ENCODE results near the gene MINDY3. TPM values are rescaled to one million over a fixed set of nuclear protein-coding genes. Genes with fewer than 3 reads are reported as not detected.

Gene MINDY3
- total RNA-seq, 1 donor from 2014 or later: 22.2 TPM

GRCh38 chr10:15814565-15814964 is 45.7 kb downstream of the MINDY3 start:
- TF ChIP-seq CTCF (IDR thresholded peaks at IDR 0.05; ENCODE audit: insufficient read depth, low read length, poor library complexity, severe bottlenecking): no peak
- no peaks in the 10 kb centered on the region for H3K27me3 ChIP-seq (ENCODE audit: control insufficient read depth, insufficient read depth, low read length)
- no peak for DNase-seq (ENCODE audit: low read depth)
- no peak overlapping the region for H3K4me3 ChIP-seq (ENCODE audit: low read depth, low read length)
- no peaks in the 10 kb centered on the region for H3K36me3 ChIP-seq (ENCODE audit: control insufficient read depth, insufficient read depth, low read length)

GRCh38 chr10:15813415-15813814 is 46.9 kb downstream of the MINDY3 start:
- Histone ChIP-seq H3K36me3 (ENCODE audit: control insufficient read depth, insufficient read depth, low read length) (no peaks in the 10 kb centered on the region), H3K27me3 (ENCODE audit: control insufficient read depth, insufficient read depth, low read length) (no peaks in the 10 kb centered on the region), H3K4me3 (ENCODE audit: low read depth, low read length) (no peak overlapping the region)
- TF ChIP-seq CTCF (IDR thresholded peaks at IDR 0.05; ENCODE audit: insufficient read depth, low read length, poor library complexity, severe bottlenecking): no peak
- no peak for DNase-seq (ENCODE audit: low read depth)

- no peak for DNase-seq (ENCODE audit: low read depth)
- Histone ChIP-seq H3K27me3 (ENCODE audit: control insufficient read depth, insufficient read depth, low read length) (no peaks in the 10 kb centered on the region), H3K4me3 (ENCODE audit: low read depth, low read length) (no peak overlapping the region), H3K36me3 (ENCODE audit: control insufficient read depth, insufficient read depth, low read length) (no peaks in the 10 kb centered on the region)
- TF ChIP-seq CTCF (IDR thresholded peaks at IDR 0.05; ENCODE audit: insufficient read depth, low read length, poor library complexity, severe bottlenecking): no peak
These were observed 50.9 kb downstream of the MINDY3 start for GRCh38 chr10:15809450-15809849.

GRCh38 chr10:15808204-15808797 is 52.0 kb downstream of the MINDY3 start:
- Histone ChIP-seq H3K36me3 (ENCODE audit: control insufficient read depth, insufficient read depth, low read length) (no peaks in the 10 kb centered on the region), H3K27me3 (ENCODE audit: control insufficient read depth, insufficient read depth, low read length) (no peaks in the 10 kb centered on the region), H3K4me3 (ENCODE audit: low read depth, low read length) (no peak overlapping the region)
- no peak for TF ChIP-seq CTCF (IDR thresholded peaks at IDR 0.05; ENCODE audit: insufficient read depth, low read length, poor library complexity, severe bottlenecking)
- DNase-seq (ENCODE audit: low read depth): no peak

- no peak for TF ChIP-seq CTCF (IDR thresholded peaks at IDR 0.05; ENCODE audit: insufficient read depth, low read length, poor library complexity, severe bottlenecking)
- DNase-seq (ENCODE audit: low read depth): no peak
- no peak overlapping the region for H3K4me3 ChIP-seq (ENCODE audit: low read depth, low read length)
- no peaks in the 10 kb centered on the region for H3K36me3 ChIP-seq (ENCODE audit: control insufficient read depth, insufficient read depth, low read length)
- H3K27me3 ChIP-seq (ENCODE audit: control insufficient read depth, insufficient read depth, low read length): no peaks in the 10 kb centered on the region
These were observed 54.8 kb downstream of the MINDY3 start for GRCh38 chr10:15805395-15806058.

GRCh38 chr10:15804109-15804508 is 56.2 kb downstream of the MINDY3 start:
- no peaks in the 10 kb centered on the region for H3K27me3 ChIP-seq (ENCODE audit: control insufficient read depth, insufficient read depth, low read length)
- H3K36me3 ChIP-seq (ENCODE audit: control insufficient read depth, insufficient read depth, low read length): no peaks in the 10 kb centered on the region
- no peak for TF ChIP-seq CTCF (IDR thresholded peaks at IDR 0.05; ENCODE audit: insufficient read depth, low read length, poor library complexity, severe bottlenecking)
- no peak for DNase-seq (ENCODE audit: low read depth)
- H3K4me3 ChIP-seq (ENCODE audit: low read depth, low read length): no peak overlapping the region
